Adrenal gland (tissue), 12 donors: ENCODE results near the gene ACOX2. TPM values are rescaled to one million over a fixed set of nuclear protein-coding genes. Genes with fewer than 3 reads are reported as not detected.

Experiments used
- DNase-seq, 7 donors: peaks; one replicate each; pipeline ENCODE4 v3.0.0-alpha.2; 2019 to 2020
- H3K27ac ChIP-seq, 5 donors: fragments of 200-600 bp; sonication (generic) in 4 of 5; 1 replicate in 3 of 5; 2 replicates in 2 of 5; pipeline versions ENCODE4 v1.5.1 to v1.8.0; 2016 to 2020; ENCODE audit warnings: mild to moderate bottlenecking in 1 of 5
- H3K27me3 ChIP-seq: fragments of 200-600 bp; 2 replicates; pipeline ENCODE4 v1.8.0; 2021
- H3K36me3 ChIP-seq, 2 donors: fragments of 200-600 bp; replicated peaks in 1 of 2; 1 replicate in 1 of 2; 2 replicates in 1 of 2; pipeline versions ENCODE4 v1.5.1 to v1.8.0; 2018 to 2022
- H3K4me1 ChIP-seq, 2 donors: fragments of 200-600 bp; replicated peaks in 1 of 2; 1 replicate in 1 of 2; 2 replicates in 1 of 2; pipeline versions ENCODE4 v1.5.1 to v1.8.0; 2018 to 2021
- H3K4me3 ChIP-seq, 4 donors: fragments of 200-600 bp; sonication (generic) in 3 of 4; one replicate each; pipeline ENCODE4 v1.5.1; 2016 to 2018
- H3K9me3 ChIP-seq, 3 donors: fragments of 200-600 bp; sonication (generic) in 1 of 3; replicated peaks in 1 of 3; 1 replicate in 2 of 3; 2 replicates in 1 of 3; pipeline versions ENCODE4 v1.5.1 to v1.8.0; 2016 to 2021
- POLR2A ChIP-seq, 2 donors: fragments of 450-650 bp; IDR thresholded peaks; one replicate each; pipeline ENCODE4 v1.6.1; 2017; ENCODE audit warnings: antibody characterized with exemption in 2 of 2, mild to moderate bottlenecking in 2 of 2, moderate library complexity in 1 of 2
- WGBS, 4 donors: extraction: QIAGEN DNeasy Blood & Tissue Kit in 2 of 4; methylation state at CpG; one replicate each; pipeline versions ENCODE4 v1.1.5 to v1.1.7; 2013 to 2017; 5-methylcytosine and 5-hydroxymethylcytosine counted together
- intact Hi-C, 2 donors: fragments of 100-400 bp; cut with DNase I; formaldehyde crosslinking; loops; one replicate each; pipeline versions ENCODE4 v1.14.1 to v1.15.0; 2022 to 2023
- polyA plus RNA-seq, 3 donors: library from polyadenylated mRNA; stranded (reverse); fragments of 200-250 nt in 2 of 3; fragments of 350-450 nt in 1 of 3; fragmentation: Illumina TruSeq in 1 of 3; extraction: RNeasy Lipid Tissue Mini Kit (QIAGEN cat#74804) in 1 of 3; gene quantifications; one replicate each; pipeline ENCODE4 v1.2.3, GENCODE V29; 2013 to 2014
- total RNA-seq, 9 donors: library from RNA; depleted of rRNA in 4 of 9; stranded (reverse); fragments of >200 nt in 4 of 9; fragments of 120-200 nt in 1 of 9; fragmentation: NEBNext Ultra II Directional in 1 of 9; extraction: Animal tissue kit (Norgen Biotek cat#: 25700) in 1 of 9; gene quantifications; one replicate each; pipeline versions ENCODE4 v1.1.0 to v1.2.4, GENCODE V29; 2013 to 2023
- TF ChIP-seq, protein P1 (sequence below), 6 experiments: fragments of 450-650 bp in 4 of 6; fragments of 200-600 bp in 2 of 6; sonication (generic) in 1 of 6; IDR thresholded peaks; 1 replicate in 5 of 6; 2 replicates in 1 of 6; pipeline versions ENCODE4 v1.5.1 to v1.8.0; 2016 to 2021; ENCODE audit warnings: antibody characterized with exemption in 6 of 6, mild to moderate bottlenecking in 2 of 6, moderate library complexity in 1 of 6
- donor health status: healthy with polysubstance abuse.
- donor health status: Bipolar disorder and iron deficiency.
- donor health status: DM: yes; HTN: yes; CAD: no.
- donor health status: DM: no; HTN: no; CAD: no.
- donor health status: DM: no; HTN: no; CAD: no.
- donor health status: DM: yes; HTN: yes; CAD: no.

ACOX2 gene
- total and polyA plus RNA-seq, 12 donors, result 8.1 to 65.5 (median 32.8) TPM

DNA sequence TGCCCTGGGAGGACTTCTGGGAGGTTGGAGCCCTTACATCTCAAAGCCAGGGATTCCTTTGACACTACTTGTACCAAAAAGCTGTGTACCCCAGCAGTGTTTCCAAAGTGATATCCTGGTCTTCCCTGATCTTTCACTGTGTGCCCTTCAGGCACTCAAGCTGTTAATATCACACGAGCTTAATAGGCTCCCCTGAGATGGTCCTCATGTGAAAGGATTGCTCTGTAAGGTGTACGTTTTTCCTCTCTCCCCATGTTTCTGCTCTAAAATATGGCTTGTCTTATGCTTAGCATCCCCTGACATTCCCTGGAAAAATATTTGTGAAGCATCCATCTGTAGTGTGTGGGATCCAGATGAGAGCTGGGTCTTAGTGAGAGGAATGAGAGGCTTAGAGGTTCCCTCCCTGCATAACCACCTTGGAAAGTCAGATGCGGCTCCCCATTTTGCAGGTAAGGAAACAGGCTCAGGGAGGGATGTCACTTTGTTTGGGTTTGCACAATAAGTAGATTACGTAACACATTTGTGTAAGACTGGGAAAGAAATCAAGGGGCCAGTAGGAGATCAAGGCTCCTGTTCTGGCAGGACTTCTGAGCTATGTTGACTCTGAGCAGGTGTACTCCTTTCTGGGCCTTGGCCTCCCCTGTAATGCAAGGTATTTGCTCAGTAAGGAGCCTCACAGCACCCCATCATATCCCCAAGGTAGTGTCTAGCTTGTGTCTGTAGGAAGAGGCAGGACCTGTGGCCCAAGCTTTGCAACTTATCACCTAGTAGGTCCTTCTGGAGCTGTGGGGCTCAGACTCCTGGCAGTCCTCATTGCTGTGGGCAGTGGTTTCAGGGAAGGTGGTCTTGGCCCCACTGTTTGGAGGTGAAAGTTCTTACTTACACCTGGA is 667 bp upstream of the ACOX2 start:
- H3K4me1 ChIP-seq, result peaks cover 18 to 25% of the 10 kb centered on the region in 2 donors

DNA sequence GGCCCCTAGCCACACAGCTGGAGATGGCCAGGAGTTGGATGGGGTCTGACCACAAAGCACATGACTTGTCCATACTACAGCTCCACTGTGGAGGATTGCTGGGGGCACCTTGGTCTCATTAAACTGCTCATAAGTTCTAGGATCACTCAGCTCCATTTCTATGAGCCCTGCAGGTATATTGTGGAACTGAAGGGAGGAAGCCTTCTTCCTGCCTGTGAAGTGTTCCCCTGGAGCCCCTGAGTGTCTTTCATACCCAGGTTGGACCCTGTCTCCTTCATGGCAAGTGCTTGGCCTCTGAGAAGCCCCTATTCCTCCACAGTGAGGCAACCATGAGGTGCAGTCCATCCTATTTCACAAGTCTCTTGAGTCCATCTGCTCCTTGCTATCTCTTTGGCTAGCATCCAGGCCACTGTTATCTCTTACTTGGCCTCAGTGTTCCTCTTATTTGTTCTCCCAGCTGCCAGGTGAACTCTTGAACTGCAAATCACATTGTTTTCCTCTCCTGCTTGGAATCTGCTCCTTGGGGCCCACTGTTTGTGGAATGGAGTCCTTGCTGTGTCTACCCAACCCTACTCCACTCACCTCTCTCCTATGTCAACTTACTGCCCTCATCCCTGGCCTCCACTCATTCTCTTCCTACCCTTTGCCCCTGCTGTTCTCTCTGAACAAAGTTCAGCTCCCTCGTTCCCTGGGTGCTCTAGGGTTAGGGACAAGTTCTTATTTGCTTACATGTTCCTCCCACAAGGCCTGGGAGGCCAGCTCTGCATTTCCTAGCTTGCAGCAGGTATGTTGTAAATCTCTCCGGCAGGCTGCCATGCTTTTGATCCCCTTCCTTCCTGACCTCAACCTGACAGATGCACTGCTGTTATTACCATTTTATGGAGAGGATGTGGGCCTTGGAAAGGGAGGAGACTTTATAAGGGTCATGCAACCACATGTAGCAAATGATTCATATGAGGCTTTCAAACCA is 1.2 kb downstream of the ACOX2 start:
- TF ChIP-seq, protein P1, sequence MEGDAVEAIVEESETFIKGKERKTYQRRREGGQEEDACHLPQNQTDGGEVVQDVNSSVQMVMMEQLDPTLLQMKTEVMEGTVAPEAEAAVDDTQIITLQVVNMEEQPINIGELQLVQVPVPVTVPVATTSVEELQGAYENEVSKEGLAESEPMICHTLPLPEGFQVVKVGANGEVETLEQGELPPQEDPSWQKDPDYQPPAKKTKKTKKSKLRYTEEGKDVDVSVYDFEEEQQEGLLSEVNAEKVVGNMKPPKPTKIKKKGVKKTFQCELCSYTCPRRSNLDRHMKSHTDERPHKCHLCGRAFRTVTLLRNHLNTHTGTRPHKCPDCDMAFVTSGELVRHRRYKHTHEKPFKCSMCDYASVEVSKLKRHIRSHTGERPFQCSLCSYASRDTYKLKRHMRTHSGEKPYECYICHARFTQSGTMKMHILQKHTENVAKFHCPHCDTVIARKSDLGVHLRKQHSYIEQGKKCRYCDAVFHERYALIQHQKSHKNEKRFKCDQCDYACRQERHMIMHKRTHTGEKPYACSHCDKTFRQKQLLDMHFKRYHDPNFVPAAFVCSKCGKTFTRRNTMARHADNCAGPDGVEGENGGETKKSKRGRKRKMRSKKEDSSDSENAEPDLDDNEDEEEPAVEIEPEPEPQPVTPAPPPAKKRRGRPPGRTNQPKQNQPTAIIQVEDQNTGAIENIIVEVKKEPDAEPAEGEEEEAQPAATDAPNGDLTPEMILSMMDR (IDR thresholded peaks at IDR 0.05), result no peak
- TF ChIP-seq POLR2A (IDR thresholded peaks at IDR 0.05), result no peak
- Histone ChIP-seq H3K27me3 (no peaks in the 10 kb centered on the region), H3K9me3 (no peaks in the 10 kb centered on the region), H3K36me3 (peaks cover 0 to 13% of the 10 kb centered on the region in 2 donors), H3K27ac (peak overlapping the region in 3 of 5 donors; percentile 72 to 85 (median 79)), H3K4me3 (no peak overlapping the region), H3K4me1 (peaks cover 18 to 32% of the 10 kb centered on the region in 2 donors)
- intact Hi-C loops, result loop anchor here (10.0 kb wide), 3 partner anchors 71 to 221 kb away; no protein-coding TSS in a partner anchor
- DNase-seq, result peak in 2 of 7 donors; percentile 49 to 50
- WGBS, 4 donors, result 16 to 44% (median 34%) methylated on average over 2 of the region's 2 CpGs

More for the DNA sequence above, 667 bp upstream of the ACOX2 start:
- H3K27me3 ChIP-seq, result no peaks in the 10 kb centered on the region
- TF ChIP-seq, protein P1 (IDR thresholded peaks at IDR 0.05), result no peak
- TF ChIP-seq POLR2A (IDR thresholded peaks at IDR 0.05), result no peak
- peak in 1 of 7 donors; percentile 28 for DNase-seq
- H3K4me3 ChIP-seq, result no peak overlapping the region
- H3K9me3 ChIP-seq, result no peaks in the 10 kb centered on the region
- peaks cover 0 to 13% of the 10 kb centered on the region in 2 donors for H3K36me3 ChIP-seq
- intact Hi-C loops, result loop anchor here (10.0 kb wide), 3 partner anchors 73 to 223 kb away; no protein-coding TSS in a partner anchor
- WGBS, 4 donors, result 49 to 64% (median 57%) methylated on average over 4 of the region's 4 CpGs
- peak overlapping the region; percentile 12 to 85 (median 72) for H3K27ac ChIP-seq

DNA sequence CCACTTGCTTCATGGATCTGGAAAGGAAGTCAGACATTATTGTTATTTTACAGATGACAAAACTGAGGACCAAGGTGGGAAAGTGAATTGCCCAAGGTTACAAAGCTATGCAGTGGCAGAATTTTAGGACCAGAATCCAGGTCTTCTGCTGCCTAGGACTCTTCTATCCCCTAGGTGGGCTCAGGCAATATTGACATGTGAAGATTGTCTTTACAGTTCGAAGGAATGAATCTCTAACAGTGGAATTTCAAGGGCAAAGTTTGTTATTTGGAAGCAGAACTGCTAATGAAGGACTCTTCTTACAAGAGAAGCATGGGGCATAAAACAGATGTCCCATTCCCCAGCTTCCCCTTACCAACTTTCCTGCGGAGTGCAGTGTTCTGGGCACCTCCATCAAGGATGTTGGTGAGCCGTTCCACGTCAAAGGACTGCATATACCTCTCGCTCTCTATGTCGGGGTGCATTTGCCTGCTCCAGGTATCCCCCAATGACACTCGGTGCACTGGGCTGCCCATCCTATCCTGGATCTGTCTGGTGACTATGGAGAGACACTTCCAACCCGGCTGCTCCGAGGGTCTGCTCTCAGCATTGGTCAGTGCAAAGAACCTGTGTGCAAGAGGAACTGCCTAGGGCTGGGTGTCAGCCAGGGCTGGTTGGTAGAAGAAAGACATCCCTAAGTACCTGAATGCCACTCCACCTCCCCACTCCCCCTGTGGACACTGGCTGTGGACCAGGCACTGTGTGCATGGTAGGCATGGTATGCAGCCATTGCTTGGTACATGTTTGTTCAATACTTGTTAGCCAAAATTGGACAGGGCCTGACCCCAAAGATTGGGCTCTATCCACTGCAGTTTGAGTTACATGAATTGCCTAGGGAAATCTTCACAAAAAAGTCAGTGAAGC is 2.1 kb downstream of the ACOX2 start:
- Histone ChIP-seq H3K27ac (no peak overlapping the region), H3K4me3 (no peak overlapping the region), H3K4me1 (peaks cover 18 to 32% of the 10 kb centered on the region in 2 donors), H3K27me3 (no peaks in the 10 kb centered on the region), H3K9me3 (no peaks in the 10 kb centered on the region), H3K36me3 (peaks cover 0 to 13% of the 10 kb centered on the region in 2 donors)
- 92 to 95% (median 94%) methylated on average over 6 to 9 of the region's 9 CpGs for WGBS, 4 donors
- DNase-seq, result no peak
- TF ChIP-seq POLR2A (IDR thresholded peaks at IDR 0.05), result no peak
- TF ChIP-seq, protein P1 (IDR thresholded peaks at IDR 0.05), result no peak
- intact Hi-C loops, result loop anchor here (5.0 to 10.0 kb wide), 4 partner anchors 70 to 220 kb away; no protein-coding TSS in a partner anchor
